DMS53 (cell line): ENCODE results near the gene CD84.
"Not testable (repeated sequence)": the region's sequence is repeated elsewhere in the genome, so short reads cannot be mapped to it uniquely, and the experiment has no call there.

Source experiments
- DNase-seq: peaks from one replicate; lab custom pipeline; 2025; lab: John Stamatoyannopoulos, UW

CD84 gene

DNA sequence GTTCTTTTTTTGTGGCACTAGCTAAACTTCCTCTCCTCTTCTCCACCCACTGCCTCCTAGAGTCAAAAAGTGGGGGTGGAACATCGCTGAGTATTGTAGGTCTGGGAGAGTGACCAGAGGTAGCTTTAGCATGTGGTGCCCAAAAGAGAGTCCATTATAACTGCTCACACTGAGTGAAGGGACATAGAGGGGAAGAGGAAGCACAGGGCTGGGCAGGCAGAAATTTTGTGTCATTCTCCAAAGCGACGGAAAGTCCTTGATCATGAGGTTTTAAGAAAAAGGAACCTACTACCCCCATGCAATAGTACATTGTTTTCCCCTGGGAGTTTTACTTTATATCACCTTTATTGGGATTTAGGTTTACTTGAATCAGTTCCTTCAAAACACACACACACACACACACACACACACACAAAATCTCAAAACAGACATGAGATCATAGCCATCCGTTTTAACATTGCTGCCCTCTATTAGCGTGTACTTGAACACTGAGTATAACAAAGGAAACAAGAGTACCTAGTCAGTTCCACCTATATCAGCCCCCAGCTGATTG lies 4.1 kb downstream of the CD84 start:
- DNase-seq, result no peak

- no peak for DNase-seq
These were observed 8.5 kb downstream of the CD84 start for GRCh38 chr1:160570840-160571239.

DNA sequence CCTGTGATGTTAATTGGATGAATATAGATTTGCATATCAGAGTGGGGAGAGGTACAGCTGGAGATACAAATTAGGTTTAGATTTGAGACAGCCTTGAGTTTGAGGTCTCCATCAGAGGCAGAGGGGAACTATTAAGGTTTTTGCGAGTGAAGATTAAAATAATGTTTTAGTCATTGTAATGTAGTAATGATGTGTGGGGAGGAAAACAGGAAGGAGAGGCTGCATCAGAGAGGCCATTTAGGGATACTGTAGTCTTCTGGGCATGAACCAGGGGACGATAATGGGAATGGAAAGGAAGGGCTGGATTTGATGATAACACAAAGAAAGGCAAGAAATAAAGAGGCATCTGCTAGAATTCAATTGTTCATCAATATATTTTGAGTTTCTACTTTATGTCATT lies 9.5 kb downstream of the CD84 start:
- no peak for DNase-seq

DNA sequence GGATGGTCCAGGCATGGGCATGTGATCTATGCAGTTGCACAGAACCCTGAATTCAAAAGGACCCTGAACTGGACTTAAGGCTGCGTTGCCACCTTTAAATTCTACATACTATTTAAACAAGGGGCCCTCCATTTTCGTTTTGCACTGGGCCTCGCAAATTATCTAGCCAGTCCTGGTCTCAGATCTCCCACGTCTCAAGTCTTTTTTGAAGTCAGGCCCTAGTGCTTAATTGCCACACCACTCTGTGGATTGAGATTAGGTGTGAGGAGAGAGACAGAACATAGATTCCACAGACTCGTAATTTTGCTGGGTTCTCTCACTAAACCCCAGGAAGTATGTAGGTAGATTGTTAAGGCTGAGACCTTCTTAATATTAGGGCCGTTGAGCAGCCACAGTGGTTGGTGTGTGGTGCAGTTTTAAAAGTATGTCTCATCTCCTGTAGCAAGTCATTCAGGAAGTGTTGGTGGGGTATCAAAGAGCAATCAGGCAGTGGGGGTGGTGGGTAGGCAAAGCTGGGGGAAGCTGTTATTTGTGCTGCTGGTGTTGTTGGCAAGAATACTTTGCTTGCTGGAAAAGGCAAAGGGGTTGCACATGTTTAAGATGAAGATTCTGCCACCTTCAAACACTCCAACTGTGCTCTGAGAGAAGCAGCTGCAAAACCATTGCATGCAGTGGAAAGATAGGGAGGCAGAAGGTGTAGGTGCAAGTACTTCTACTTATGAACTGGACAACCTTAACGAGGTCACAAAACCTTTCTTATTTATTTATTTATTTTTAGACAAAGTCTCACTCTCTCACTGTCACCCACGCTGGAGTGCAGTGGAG lies 11.2 kb downstream of the CD84 start:
- DNase-seq, result no peak

DNA sequence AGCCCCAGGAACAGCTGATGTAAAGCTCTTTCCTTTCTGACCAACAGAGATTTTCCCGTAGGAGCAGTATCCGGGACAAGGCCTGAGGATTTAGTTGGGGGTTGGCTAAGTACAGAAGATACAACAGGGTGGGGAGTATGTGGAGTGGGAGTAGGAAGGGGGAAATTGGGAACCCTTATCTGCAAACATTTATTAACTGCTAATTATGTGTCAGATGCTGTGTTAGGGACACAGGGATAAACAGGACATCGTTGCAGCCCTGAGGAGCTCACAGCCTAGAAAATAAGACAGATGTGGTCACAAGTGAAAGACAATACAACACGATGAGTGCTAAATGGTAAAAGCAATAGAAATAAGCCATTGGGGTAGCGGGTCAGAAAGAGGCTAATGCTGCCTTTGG lies 12.0 kb downstream of the CD84 start:
- DNase-seq, result no peak

DNA sequence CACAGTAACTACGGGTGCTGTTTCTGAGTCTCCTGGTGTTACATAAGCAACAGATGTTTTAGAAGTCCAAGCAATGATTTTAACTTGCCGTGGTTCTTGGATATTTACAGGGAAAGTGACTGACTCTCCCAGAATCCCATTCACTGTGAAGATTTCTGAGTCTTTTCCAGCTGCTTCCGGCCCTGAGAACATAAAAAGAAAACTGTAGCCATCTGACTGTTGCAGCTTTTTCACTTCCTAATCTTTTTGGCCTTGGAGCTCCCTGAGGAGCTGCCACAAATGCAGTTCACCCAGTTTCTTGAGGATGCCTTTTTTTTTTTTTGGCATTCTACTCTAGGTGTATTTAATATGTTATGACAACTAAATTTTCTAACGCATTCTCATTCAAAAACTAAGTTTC lies 13.7 kb downstream of the CD84 start:
- DNase-seq, result no peak

DNA sequence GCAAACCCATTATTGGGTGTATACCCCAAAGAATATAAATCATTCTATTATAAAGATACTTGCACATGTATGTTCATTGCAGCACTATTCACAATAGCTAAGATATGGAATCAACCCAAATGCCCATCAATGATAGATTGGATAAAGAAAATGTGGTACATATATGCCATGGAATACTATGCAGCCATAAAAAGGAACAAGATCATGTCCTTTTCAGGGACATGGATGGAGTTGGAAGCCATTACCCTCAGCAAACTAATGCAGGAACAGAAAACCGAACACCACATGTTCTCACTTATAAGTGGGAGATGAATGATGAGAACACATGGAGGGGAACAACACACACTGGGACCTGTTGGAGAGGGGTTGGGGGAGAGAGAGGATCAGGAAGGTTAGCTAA lies 16.1 kb downstream of the CD84 start:
- not testable (repeated sequence) for DNase-seq

GRCh38 chr1:160562745-160563144 lies 16.6 kb downstream of the CD84 start:
- DNase-seq, result not testable (repeated sequence)

DNA sequence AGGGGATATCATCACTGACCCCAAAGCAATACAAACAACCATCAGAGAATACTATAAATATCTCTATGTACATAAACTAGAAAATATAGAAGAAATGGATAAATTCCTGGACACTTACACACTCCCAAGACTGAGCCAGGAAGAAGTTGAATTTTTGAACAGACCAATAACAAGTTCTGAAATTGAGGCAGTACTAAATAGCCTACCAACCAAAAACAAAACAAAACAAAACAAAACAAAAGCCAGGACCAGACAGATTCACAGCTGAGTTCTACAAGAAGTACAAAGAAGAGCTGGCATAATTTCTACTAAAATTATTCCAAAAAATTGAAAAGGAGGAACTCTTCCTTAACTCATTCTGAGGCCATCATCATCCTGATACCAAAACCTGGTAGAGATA lies 18.5 kb downstream of the CD84 start:
- no peak for DNase-seq

DNA sequence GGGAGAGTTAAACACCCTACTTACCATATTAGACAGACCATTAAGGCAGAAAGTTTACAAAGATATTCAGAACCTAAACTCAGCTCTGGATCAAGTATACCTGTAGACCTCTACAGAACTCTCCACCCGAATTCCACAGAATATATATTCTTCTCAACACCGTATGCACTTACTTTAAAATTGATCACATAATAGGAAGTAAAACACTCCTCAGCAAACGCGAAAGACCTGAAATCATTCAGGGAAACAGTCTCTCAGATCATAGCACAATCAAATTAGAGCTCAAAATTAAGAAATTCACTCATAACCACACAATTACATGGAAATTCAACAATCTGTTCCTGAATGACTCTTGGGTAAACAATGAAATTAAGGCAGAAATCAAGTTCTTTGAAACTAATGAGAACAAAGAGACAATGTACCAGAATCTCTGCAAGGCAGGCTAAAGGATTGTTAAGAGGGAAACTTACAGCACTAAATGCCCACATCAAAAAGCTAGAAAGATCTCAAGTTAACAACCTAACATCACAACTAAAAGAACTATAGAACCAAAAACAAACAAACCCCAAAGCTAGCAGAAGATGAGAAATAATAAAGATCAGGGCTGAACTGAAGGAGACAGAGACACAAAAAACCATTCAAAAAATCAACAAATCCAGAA lies 19.1 kb downstream of the CD84 start:
- no peak for DNase-seq

DNA sequence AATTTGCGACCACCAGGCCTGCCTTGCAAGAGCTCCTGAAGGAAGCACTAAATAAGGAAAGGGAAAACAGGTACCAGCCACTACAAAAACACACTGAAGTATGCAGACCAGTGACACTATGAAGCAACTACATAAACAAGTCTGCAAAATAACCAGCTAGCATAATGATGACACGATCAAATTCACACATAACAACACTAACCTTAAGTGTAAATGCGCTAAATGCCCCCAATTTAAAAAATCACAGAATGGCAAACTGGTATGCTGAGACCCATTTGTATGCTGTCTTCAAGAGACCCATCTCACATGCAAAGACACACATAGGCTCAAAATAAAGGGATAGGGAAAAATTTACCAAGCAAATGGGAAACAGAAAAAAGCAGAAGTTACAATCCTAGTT lies 19.9 kb downstream of the CD84 start:
- not testable (repeated sequence) for DNase-seq

DNA sequence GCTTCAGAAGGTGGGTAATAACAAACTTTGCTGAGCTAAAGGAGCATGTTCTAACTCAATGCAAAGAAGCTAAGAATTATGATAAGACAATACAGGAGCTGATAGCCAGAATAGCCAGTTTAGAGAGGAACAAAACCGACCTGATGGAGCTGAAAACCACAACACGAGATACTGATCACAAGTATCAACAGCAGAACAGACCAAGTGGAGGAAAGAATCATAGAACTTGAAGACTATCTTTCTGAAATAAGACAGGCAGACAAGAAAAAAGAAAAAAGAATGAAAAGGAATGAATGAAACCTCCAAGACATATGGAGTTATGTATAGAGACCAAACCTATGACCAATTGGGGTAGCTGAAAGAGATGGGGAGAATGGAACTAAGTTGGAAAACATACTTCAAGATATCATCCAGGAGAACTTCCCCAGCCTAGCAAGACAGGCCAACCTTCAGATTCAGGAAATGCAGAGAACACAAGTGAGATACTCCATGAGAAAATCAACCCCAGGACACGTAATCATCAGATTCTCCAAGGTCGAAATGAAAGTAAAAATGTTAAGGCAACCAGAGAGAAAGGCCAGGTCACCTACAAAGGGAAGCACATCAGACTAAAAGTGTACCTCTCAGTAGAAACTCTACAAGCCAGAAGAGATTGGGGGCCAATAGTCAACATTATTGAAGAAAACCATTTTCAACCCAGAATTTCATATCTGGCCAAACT lies 20.5 kb downstream of the CD84 start:
- no peak for DNase-seq

- DNase-seq, result no peak
These were observed 25.5 kb downstream of the CD84 start for GRCh38 chr1:160553778-160554177.

- DNase-seq, result no peak
These were observed 26.9 kb downstream of the CD84 start for GRCh38 chr1:160552425-160552824.

DNA sequence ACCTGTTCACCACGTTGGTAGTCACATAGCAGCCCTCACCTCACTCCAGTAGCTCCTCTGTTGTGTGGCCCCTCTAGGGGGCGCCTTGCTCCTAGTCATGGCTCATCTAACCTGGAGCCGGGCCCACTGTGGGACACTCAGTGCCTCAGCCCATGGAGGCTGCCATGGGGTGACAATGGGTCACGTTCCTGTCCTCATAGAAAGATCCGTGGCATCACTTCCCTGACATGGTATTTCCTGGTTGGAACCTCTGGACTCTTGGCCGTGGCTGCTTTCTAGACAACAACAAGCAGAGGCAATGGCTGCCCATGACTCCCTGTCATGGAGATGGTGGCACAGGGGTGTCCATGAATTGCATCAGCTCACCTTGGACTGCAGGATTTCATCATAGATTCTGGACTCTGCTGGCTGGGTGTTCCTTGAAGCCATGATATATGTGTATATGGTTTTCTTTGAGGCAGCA lies 28.7 kb downstream of the CD84 start:
- peak; percentile 41 for DNase-seq

DNA sequence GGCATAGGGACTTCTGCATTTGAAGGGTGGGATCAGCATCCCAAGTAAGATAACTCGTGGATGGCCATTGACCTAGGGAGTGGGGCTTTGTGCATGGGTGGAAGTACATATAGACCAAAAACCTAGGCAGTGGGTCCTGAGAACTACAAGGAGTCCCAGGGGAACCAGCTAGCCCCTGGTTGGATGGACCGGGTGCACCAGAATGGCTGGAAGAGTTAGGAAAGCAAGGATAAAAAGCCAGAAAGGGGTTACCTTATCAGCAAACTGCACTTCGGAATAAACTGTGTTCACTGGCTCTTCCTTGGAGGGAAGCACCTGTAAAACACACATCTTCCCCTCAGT lies 29.7 kb downstream of the CD84 start:
- DNase-seq, result no peak

- peak; percentile 42 for DNase-seq
These were observed 30.2 kb downstream of the CD84 start for GRCh38 chr1:160548960-160549664.

DNA sequence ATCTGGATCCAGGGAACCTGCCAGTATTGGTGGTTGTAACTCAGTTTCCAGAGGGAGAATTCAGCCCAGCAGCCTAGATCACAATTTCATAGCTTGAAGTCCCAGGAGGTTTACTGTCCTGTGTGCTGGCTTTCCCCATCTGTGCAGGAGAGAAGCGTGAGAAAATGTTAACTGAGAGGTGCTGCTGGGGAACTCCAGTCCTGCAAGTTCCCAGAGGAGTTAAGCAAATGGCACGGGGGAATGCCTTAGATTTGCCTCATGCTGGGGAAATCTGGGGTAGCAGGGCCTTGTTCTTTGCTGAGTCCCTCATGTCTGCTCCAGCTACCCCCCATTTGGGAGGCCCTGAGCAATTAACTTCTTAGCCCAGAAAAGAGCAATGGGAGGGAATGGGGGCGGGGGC lies 31.1 kb downstream of the CD84 start:
- no peak for DNase-seq

- DNase-seq, result no peak
These were observed 31.9 kb downstream of the CD84 start for GRCh38 chr1:160547422-160547821.

GRCh38 chr1:160546942-160547341 lies 32.4 kb downstream of the CD84 start:
- no peak for DNase-seq

DNA sequence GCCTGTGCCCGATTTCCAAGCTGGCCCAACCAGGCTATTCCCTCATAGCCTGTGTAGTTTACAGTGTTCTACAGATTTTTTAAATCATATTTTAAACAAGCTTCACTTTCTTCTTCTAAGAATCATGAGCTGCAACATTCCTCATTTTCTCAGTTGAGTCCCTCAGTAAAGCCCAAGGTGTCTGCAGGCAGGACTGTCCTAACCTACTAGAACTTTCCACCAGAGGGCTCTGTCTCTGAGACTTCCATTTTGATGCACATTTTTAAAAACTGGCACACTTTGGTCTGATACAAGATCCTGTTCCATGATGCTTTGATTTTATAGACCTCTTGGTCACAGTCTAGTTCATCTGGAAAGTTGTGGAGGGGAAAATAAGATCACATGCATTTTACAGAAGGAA lies 34.6 kb downstream of the CD84 start:
- peak; percentile 53 for DNase-seq

- DNase-seq, result peak; percentile 68
These were observed 36.9 kb downstream of the CD84 start for GRCh38 chr1:160542303-160542945.
